Measurements from ENCODE around the gene OR4E1. TPM values are rescaled to one million over a fixed set of nuclear protein-coding genes. Genes with fewer than 3 reads are reported as not detected.
"Not testable (repeated sequence)": the region's sequence is repeated elsewhere in the genome, so short reads cannot be mapped to it uniquely, and the experiment has no call there.

Gene OR4E1
- total RNA-seq, 4 donors from 2014 or later = not detected

DNA sequence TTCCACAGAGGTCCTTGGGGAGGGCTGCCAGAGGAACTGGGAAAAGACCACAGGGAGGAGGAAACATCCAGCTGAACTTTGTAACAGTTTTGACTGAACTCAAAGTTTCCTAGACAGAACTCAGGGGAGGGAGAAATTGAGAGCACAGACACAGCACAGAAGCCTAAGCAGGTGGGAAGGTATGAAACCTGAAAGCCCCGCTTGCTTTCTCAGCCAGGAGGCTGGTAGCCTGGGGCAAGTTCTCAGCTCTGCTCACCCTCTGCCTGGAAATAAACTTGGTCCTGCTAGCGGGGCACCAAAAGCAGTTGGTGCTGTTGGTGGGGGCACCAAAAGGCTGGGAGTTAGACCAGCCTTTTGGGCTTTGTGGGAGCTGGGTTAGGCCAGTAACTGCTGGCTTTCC is 25.9 kb upstream of the OR4E1 start:
- no peak for ATAC-seq
- 86% methylated on average over 1 of the region's 2 CpGs; no CpG with 5 or more reads in 1 of the 2 donors for whole genome bisulfite sequencing, 2 donors (ENCODE audit: low coverage in 1 of 2)
- Histone ChIP-seq H3K9me3 (no peaks in the 10 kb centered on the region), H3K27ac (no peak overlapping the region), H3K4me3 (no peak overlapping the region), H3K27me3 (no peaks in the 10 kb centered on the region), H3K36me3 (no peaks in the 10 kb centered on the region), H3K4me1 (no peaks in the 10 kb centered on the region)
- TF ChIP-seq, protein P1, sequence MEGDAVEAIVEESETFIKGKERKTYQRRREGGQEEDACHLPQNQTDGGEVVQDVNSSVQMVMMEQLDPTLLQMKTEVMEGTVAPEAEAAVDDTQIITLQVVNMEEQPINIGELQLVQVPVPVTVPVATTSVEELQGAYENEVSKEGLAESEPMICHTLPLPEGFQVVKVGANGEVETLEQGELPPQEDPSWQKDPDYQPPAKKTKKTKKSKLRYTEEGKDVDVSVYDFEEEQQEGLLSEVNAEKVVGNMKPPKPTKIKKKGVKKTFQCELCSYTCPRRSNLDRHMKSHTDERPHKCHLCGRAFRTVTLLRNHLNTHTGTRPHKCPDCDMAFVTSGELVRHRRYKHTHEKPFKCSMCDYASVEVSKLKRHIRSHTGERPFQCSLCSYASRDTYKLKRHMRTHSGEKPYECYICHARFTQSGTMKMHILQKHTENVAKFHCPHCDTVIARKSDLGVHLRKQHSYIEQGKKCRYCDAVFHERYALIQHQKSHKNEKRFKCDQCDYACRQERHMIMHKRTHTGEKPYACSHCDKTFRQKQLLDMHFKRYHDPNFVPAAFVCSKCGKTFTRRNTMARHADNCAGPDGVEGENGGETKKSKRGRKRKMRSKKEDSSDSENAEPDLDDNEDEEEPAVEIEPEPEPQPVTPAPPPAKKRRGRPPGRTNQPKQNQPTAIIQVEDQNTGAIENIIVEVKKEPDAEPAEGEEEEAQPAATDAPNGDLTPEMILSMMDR (IDR thresholded peaks at IDR 0.05) = no peak
- no peak for TF ChIP-seq POLR2AphosphoS5 (IDR thresholded peaks at IDR 0.05)
- no peak for TF ChIP-seq EP300 (IDR thresholded peaks at IDR 0.05)
- no peak for TF ChIP-seq POLR2A (IDR thresholded peaks at IDR 0.05)

- H3K27ac ChIP-seq, H3K9me3 ChIP-seq, H3K27me3 ChIP-seq, H3K4me3 ChIP-seq, ATAC-seq, H3K4me1 ChIP-seq, H3K36me3 ChIP-seq: not testable (repeated sequence)
- WGBS, 2 donors (ENCODE audit: low coverage in 1 of 2) = 33 to 50% methylated on average over 1 to 2 of the region's 3 CpGs
These were observed 24.9 kb upstream of the OR4E1 start for GRCh38 chr14:21698538-21698937.

- not testable (repeated sequence) for H3K9me3 ChIP-seq, H3K27ac ChIP-seq, H3K4me3 ChIP-seq, ATAC-seq, H3K36me3 ChIP-seq, H3K27me3 ChIP-seq, H3K4me1 ChIP-seq
- WGBS, 2 donors (ENCODE audit: low coverage in 1 of 2) = no CpG with 5 or more reads among the region's 33 CpGs
These were observed 24.0 kb upstream of the OR4E1 start for GRCh38 chr14:21697662-21698061.

DNA sequence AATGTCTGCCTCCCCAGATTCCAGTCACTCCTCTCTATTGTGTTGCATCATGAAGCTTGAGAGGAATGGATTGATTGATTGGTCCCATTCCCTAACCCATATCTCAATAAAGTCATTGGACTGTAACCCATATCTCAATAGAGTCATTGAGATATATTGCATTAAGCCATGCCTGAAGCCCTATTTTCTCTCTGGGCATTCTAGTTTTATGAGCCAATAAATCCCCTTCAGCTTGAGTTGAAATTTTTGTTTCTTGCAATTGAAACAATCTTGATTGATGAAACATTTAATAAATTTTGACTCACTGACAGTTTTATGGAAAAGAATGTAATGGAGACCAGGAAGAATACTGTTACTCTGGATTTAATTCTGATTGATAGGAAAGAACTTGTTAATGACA is 20.8 kb upstream of the OR4E1 start:
- H3K36me3 ChIP-seq = no peaks in the 10 kb centered on the region
- TF ChIP-seq, protein P1 (IDR thresholded peaks at IDR 0.05) = no peak
- no peak for TF ChIP-seq EP300 (IDR thresholded peaks at IDR 0.05)
- no peak for TF ChIP-seq POLR2AphosphoS5 (IDR thresholded peaks at IDR 0.05)
- TF ChIP-seq POLR2A (IDR thresholded peaks at IDR 0.05) = no peak
- no peak for ATAC-seq

DNA sequence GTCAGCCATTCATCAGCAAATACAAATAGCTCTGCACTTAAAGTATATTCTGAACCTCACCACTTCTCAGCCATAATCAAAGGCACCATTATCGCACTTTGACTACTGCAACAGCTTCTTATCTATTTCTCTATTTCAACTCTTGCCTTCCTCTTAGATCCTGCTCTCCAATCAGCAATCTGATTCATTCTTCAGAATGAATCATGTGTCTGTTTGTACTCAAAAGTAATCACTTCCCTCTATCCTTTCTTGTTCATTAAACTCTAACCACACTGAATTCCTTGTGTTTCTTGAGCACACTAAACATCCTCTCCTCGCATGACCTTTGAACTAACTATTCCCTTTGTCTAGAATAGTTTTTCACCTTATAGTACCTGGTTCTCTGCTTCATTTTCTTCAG is 12.8 kb upstream of the OR4E1 start:
- Histone ChIP-seq H3K4me1 (no peaks in the 10 kb centered on the region), H3K9me3 (peaks cover 0 to 6% (median 0%) of the 10 kb centered on the region in 3 donors), H3K36me3 (no peaks in the 10 kb centered on the region), H3K4me3 (no peak overlapping the region), H3K27ac (no peak overlapping the region), H3K27me3 (no peaks in the 10 kb centered on the region)
- whole genome bisulfite sequencing, 2 donors (ENCODE audit: low coverage in 1 of 2) = 83 to 100% methylated on average over 1 to 2 of the region's 2 CpGs
- no peak for TF ChIP-seq POLR2A (IDR thresholded peaks at IDR 0.05)
- TF ChIP-seq EP300 (IDR thresholded peaks at IDR 0.05) = no peak
- no peak for TF ChIP-seq POLR2AphosphoS5 (IDR thresholded peaks at IDR 0.05)
- TF ChIP-seq, protein P1 (IDR thresholded peaks at IDR 0.05) = no peak
- ATAC-seq = no peak

More for the DNA sequence above, 20.8 kb upstream of the OR4E1 start:
- H3K4me1 ChIP-seq = no peaks in the 10 kb centered on the region
- no peaks in the 10 kb centered on the region for H3K27me3 ChIP-seq
- H3K4me3 ChIP-seq = no peak overlapping the region
- H3K27ac ChIP-seq = no peak overlapping the region
- peaks cover 0 to under 1% (median 0%) of the 10 kb centered on the region in 3 donors for H3K9me3 ChIP-seq

- TF ChIP-seq POLR2AphosphoS5 (IDR thresholded peaks at IDR 0.05) (no peak), POLR2A (IDR thresholded peaks at IDR 0.05) (no peak)
- H3K4me3 ChIP-seq = no peak overlapping the region
- H3K36me3 ChIP-seq = no peaks in the 10 kb centered on the region
- 82 to 85% methylated on average over 2 of the region's 2 CpGs for WGBS, 2 donors (ENCODE audit: low coverage in 1 of 2)
- H3K27ac ChIP-seq = no peak overlapping the region
- no peaks in the 10 kb centered on the region for H3K27me3 ChIP-seq
- H3K9me3 ChIP-seq = peaks cover 0 to 12% (median 0%) of the 10 kb centered on the region in 3 donors
- no peak for ATAC-seq
- H3K4me1 ChIP-seq = no peaks in the 10 kb centered on the region
These were observed 6.5 kb upstream of the OR4E1 start for GRCh38 chr14:21680072-21680471.

DNA sequence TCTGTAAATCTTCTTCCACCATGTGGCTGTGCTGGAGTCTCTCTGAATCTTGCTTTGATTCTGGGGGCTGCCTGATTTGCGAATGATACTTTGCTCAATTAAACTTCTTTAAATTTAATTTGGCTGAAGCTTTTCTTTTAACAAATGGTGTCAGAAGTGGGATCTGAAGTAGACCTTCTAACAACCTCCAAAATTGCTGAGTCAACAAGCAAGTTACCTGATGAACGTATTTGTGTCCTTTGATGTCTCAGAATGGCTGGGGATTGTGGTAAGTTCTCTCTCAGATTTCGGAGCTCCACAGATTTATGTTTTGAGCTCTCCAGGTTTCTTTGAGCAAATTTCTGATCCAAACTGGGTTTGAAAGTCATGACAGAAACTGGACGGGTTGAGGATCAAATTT is 1.9 kb upstream of the OR4E1 start:
- H3K27me3 ChIP-seq = no peaks in the 10 kb centered on the region
- H3K27ac ChIP-seq = no peak overlapping the region
- TF ChIP-seq POLR2A (IDR thresholded peaks at IDR 0.05) (no peak), POLR2AphosphoS5 (IDR thresholded peaks at IDR 0.05) (no peak), EP300 (IDR thresholded peaks at IDR 0.05) (no peak)
- TF ChIP-seq, protein P1 (IDR thresholded peaks at IDR 0.05) = no peak
- no peak for ATAC-seq
- no peak overlapping the region for H3K4me3 ChIP-seq
- H3K36me3 ChIP-seq = no peaks in the 10 kb centered on the region
- H3K9me3 ChIP-seq = peaks cover 0 to 12% (median 0%) of the 10 kb centered on the region in 3 donors
- 77 to 79% methylated on average over 4 of the region's 4 CpGs for WGBS, 2 donors (ENCODE audit: low coverage in 1 of 2)
- no peaks in the 10 kb centered on the region for H3K4me1 ChIP-seq
